Pancreas (tissue), 10 donors: ENCODE results near the gene DDTL. TPM values are rescaled to one million over a fixed set of nuclear protein-coding genes. Genes with fewer than 3 reads are reported as not detected.
"Not testable (repeated sequence)": the region's sequence is repeated elsewhere in the genome, so short reads cannot be mapped to it uniquely, and the experiment has no call there.

Experiments
- ATAC-seq, 4 donors: fragments of 200-7000 bp; cut with Tn5 transposase; one replicate each; pipeline versions ENCODE4 v1.8.0 to v1.9.1; 2020; ENCODE audit warnings: mild to moderate bottlenecking in 4 of 4, moderate library complexity in 4 of 4
- DNase-seq, 6 donors: peaks; one replicate each; pipeline ENCODE4 v3.0.0-alpha.2; 2020
- FAIRE-seq: peaks from 2 replicates; lab custom pipeline; 2012; peaks lifted over from hg19 to GRCh38; lab: Jason Lieb, UNC
- H3K27ac ChIP-seq, 4 donors: fragments of 200-600 bp; sonication (generic); 1 replicate in 3 of 4; 2 replicates in 1 of 4; pipeline versions ENCODE4 v1.5.0 to v1.8.0; 2020
- H3K27me3 ChIP-seq, 4 donors: fragments of 200-600 bp; one replicate each; pipeline ENCODE4 v1.8.0; 2021
- H3K36me3 ChIP-seq, 3 donors: fragments of 200-600 bp; sonication (generic) in 1 of 3; one replicate each; pipeline versions ENCODE4 v1.5.0 to v1.8.0; 2020 to 2021
- H3K4me1 ChIP-seq, 3 donors: fragments of 200-600 bp; one replicate each; pipeline ENCODE4 v1.8.0; 2021
- H3K4me3 ChIP-seq, 4 donors: fragments of 200-600 bp; sonication (generic) in 2 of 4; one replicate each; pipeline versions ENCODE4 v1.5.0 to v1.8.0; 2020 to 2021
- H3K9me3 ChIP-seq, 4 donors: fragments of 200-600 bp; one replicate each; pipeline ENCODE4 v1.8.0; 2021
- CTCF ChIP-seq, 4 donors: fragments of 200-600 bp; sonication (generic) in 3 of 4; IDR thresholded peaks; one replicate each; pipeline versions ENCODE4 v1.5.0 to v1.8.0; 2021; ENCODE audit warnings: antibody characterized with exemption in 4 of 4
- WGBS, 2 donors: extraction: QIAGEN DNeasy Blood & Tissue Kit; methylation state at CpG; one replicate each; pipeline ENCODE4 v1.1.7; 2013; 5-methylcytosine and 5-hydroxymethylcytosine counted together
- intact Hi-C, 3 donors: fragments of 100-400 bp; cut with DNase I; formaldehyde crosslinking; loops; one replicate each; pipeline versions ENCODE4 v1.11.1 to v1.14.2; 2022
- polyA plus RNA-seq, 2 donors: library from polyadenylated mRNA; stranded (reverse); fragments of 200-250 nt; gene quantifications; one replicate each; pipeline ENCODE4 v1.2.3, GENCODE V29; 2013
- total RNA-seq, 6 donors: library from RNA; stranded (reverse); fragmentation: NEBNext Ultra II Directional in 4 of 6; extraction: Animal tissue kit (Norgen Biotek cat#: 25700) in 4 of 6; gene quantifications; one replicate each; pipeline versions ENCODE4 v1.2.1 to v1.2.4, GENCODE V29; 2021 to 2023
- donor health status: healthy with polysubstance abuse.
- donor health status: DM: no; HTN: no; CAD: no; lungs with moderate emphysema.
- donor health status: DM: no; HTN: no; CAD: no.
- donor health status: control.
- donor health status: control.
- donor health status: Bipolar disorder and iron deficiency.
- donor health status: DM: yes; HTN: yes; CAD: no.
- donor health status: DM: no; HTN: no; CAD: no.
- donor health status: DM: no; HTN: no; CAD: no.
- donor health status: DM: yes; HTN: yes; CAD: no.

Gene DDTL
- total and polyA plus RNA-seq, 8 donors, result 0.79 to 4.1 (median 1.7) TPM

GRCh38 chr22:23938328-23939016, 28.2 kb upstream of the DDTL start:
- TF ChIP-seq CTCF (IDR thresholded peaks at IDR 0.05), result no peak
- WGBS, 2 donors, result 50 to 56% methylated on average over 5 of the region's 5 CpGs
- H3K9me3 ChIP-seq, result no peaks in the 10 kb centered on the region
- DNase-seq (no peak), FAIRE-seq (no peak), ATAC-seq (peak; percentile 50 to 87 (median 64))
- peaks cover 0 to 6% (median 5%) of the 10 kb centered on the region in 3 donors for H3K4me1 ChIP-seq
- H3K36me3 ChIP-seq, result no peaks in the 10 kb centered on the region
- H3K27me3 ChIP-seq, result no peaks in the 10 kb centered on the region
- no peak overlapping the region for H3K27ac ChIP-seq
- no peak overlapping the region for H3K4me3 ChIP-seq
- intact Hi-C loops, result no loop called here

- no peak for TF ChIP-seq CTCF (IDR thresholded peaks at IDR 0.05)
- H3K27me3 ChIP-seq, result no peaks in the 10 kb centered on the region
- no peak overlapping the region for H3K27ac ChIP-seq
- H3K4me1 ChIP-seq, result peaks cover 0 to 6% (median 5%) of the 10 kb centered on the region in 3 donors
- WGBS, 2 donors, result 63 to 79% methylated on average over 3 of the region's 3 CpGs
- no peaks in the 10 kb centered on the region for H3K9me3 ChIP-seq
- DNase-seq, result no peak
- intact Hi-C loops, result no loop called here
- ATAC-seq, result no peak
- no peaks in the 10 kb centered on the region for H3K36me3 ChIP-seq
- no peak for FAIRE-seq
- H3K4me3 ChIP-seq, result no peak overlapping the region
These were observed 27.7 kb upstream of the DDTL start for GRCh38 chr22:23939017-23939357.

- H3K36me3 ChIP-seq, ATAC-seq, intact Hi-C loops, H3K27me3 ChIP-seq, H3K27ac ChIP-seq, DNase-seq, H3K4me3 ChIP-seq, H3K4me1 ChIP-seq, H3K9me3 ChIP-seq, FAIRE-seq: not testable (repeated sequence)
- WGBS, 2 donors, result no CpG with 5 or more reads among the region's 14 CpGs
These were observed 26.5 kb upstream of the DDTL start for GRCh38 chr22:23940166-23940565.

- intact Hi-C loops, H3K9me3 ChIP-seq, FAIRE-seq, DNase-seq, H3K27ac ChIP-seq, H3K36me3 ChIP-seq, H3K4me1 ChIP-seq, H3K4me3 ChIP-seq, H3K27me3 ChIP-seq: not testable (repeated sequence)
- ATAC-seq, result peak in 2 of 4 donors; percentile 55 to 58
- 41% methylated on average over 3 of the region's 3 CpGs; no CpG with 5 or more reads in 1 of the 2 donors for WGBS, 2 donors
These were observed 19.3 kb upstream of the DDTL start for GRCh38 chr22:23947391-23947790.

GRCh38 chr22:23949764-23950163, 16.9 kb upstream of the DDTL start:
- H3K4me1 ChIP-seq, intact Hi-C loops, H3K9me3 ChIP-seq, H3K27me3 ChIP-seq, FAIRE-seq, H3K27ac ChIP-seq, ATAC-seq, H3K36me3 ChIP-seq, H3K4me3 ChIP-seq: not testable (repeated sequence)
- DNase-seq, result peak in 1 of 6 donors; percentile 34
- WGBS, 2 donors, result 78 to 84% methylated on average over 18 of the region's 18 CpGs

GRCh38 chr22:23951383-23951782, 15.3 kb upstream of the DDTL start:
- H3K4me1 ChIP-seq, DNase-seq, H3K9me3 ChIP-seq, H3K4me3 ChIP-seq, ATAC-seq, H3K36me3 ChIP-seq, FAIRE-seq, H3K27me3 ChIP-seq, intact Hi-C loops, H3K27ac ChIP-seq: not testable (repeated sequence)
- 86 to 88% methylated on average over 2 of the region's 2 CpGs for WGBS, 2 donors

GRCh38 chr22:23952794-23953405, 13.8 kb upstream of the DDTL start:
- H3K27ac ChIP-seq, DNase-seq, H3K36me3 ChIP-seq, ATAC-seq, H3K4me3 ChIP-seq, H3K27me3 ChIP-seq, FAIRE-seq, intact Hi-C loops, H3K9me3 ChIP-seq, H3K4me1 ChIP-seq: not testable (repeated sequence)
- 51 to 68% methylated on average over 9 to 11 of the region's 11 CpGs for WGBS, 2 donors

GRCh38 chr22:23953485-23953884, 13.2 kb upstream of the DDTL start:
- ATAC-seq, H3K27ac ChIP-seq, H3K36me3 ChIP-seq, H3K4me1 ChIP-seq, intact Hi-C loops, FAIRE-seq, H3K27me3 ChIP-seq, H3K9me3 ChIP-seq, H3K4me3 ChIP-seq, DNase-seq: not testable (repeated sequence)
- 57 to 89% methylated on average over 3 to 4 of the region's 4 CpGs for WGBS, 2 donors

- H3K27me3 ChIP-seq, H3K9me3 ChIP-seq, H3K4me3 ChIP-seq, FAIRE-seq, H3K27ac ChIP-seq, ATAC-seq, H3K4me1 ChIP-seq, DNase-seq, H3K36me3 ChIP-seq, intact Hi-C loops: not testable (repeated sequence)
- 65 to 66% methylated on average over 8 of the region's 8 CpGs for WGBS, 2 donors
These were observed 12.3 kb upstream of the DDTL start for GRCh38 chr22:23954193-23954990.

GRCh38 chr22:23954991-23955305, 11.7 kb upstream of the DDTL start:
- H3K4me3 ChIP-seq, H3K27ac ChIP-seq, H3K36me3 ChIP-seq, FAIRE-seq, H3K9me3 ChIP-seq, H3K27me3 ChIP-seq, intact Hi-C loops, H3K4me1 ChIP-seq, ATAC-seq: not testable (repeated sequence)
- DNase-seq, result peak in 1 of 6 donors; percentile 31
- WGBS, 2 donors, result 64 to 83% methylated on average over 4 to 6 of the region's 6 CpGs
